GM21423 (cell line): Measurements from ENCODE around the gene PAX5.

Source experiments
- ATAC-seq: cut with Tn5 transposase; IDR thresholded peaks from one replicate; pipeline ENCODE4 v1.9.1; 2021; ENCODE audit warnings: mild to moderate bottlenecking, moderate library complexity; ENCODE audit not compliant: unreplicated experiment

PAX5 gene

DNA sequence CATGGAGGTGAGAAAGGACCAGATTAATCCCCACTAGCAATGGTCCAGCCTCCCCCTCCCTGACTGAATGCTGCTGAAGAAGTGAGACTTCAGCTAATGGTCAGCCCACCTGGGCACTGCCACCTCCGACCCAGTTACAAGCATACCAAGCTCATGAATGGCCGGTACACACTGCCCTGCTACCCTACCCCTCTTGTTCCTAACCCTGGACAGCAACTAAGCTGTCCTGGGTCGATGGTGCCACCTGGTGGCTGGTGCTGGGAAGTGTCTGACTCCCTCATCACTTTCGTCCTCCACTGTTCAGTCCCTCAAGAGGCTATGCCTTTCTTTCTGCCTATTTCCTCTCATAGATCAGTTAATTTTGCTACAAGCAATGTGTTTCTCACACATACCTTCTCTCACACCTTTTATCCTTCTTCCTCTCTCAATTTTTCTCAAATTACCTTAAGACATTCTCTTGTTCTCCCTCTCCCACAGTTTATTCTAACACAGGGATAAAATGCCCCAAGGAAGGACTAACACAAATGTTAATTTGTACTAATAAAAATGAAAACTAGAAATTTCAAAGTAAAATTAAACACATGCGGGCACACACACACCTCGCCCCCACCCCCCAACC, 42.4 kb downstream of the PAX5 start:
- no peak for ATAC-seq

DNA sequence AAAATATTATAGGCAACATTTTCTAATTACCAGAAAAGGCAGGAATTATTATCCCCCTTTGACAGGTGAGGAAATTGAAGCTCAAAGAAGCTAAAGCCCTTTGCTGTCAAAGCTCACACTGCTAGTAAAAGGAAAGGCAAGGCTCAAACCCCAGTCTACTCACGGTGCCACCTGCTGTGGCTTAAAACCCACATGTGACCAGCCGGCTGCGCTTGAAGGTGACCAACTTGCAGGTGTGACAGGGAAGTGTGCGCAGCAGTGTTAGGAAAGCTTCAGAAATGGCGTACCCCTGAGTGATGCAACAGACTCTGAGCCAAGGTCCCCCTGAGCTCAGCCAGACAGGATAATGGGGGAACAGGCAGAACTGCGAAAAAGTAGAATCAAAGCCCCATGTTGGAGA, 45.2 kb downstream of the PAX5 start:
- no peak for ATAC-seq

GRCh38 chr9:36987891-36988290, 46.2 kb downstream of the PAX5 start:
- ATAC-seq = no peak

GRCh38 chr9:36987409-36987808, 46.7 kb downstream of the PAX5 start:
- ATAC-seq = no peak

GRCh38 chr9:36986468-36987408, 47.3 kb downstream of the PAX5 start:
- ATAC-seq = no peak

DNA sequence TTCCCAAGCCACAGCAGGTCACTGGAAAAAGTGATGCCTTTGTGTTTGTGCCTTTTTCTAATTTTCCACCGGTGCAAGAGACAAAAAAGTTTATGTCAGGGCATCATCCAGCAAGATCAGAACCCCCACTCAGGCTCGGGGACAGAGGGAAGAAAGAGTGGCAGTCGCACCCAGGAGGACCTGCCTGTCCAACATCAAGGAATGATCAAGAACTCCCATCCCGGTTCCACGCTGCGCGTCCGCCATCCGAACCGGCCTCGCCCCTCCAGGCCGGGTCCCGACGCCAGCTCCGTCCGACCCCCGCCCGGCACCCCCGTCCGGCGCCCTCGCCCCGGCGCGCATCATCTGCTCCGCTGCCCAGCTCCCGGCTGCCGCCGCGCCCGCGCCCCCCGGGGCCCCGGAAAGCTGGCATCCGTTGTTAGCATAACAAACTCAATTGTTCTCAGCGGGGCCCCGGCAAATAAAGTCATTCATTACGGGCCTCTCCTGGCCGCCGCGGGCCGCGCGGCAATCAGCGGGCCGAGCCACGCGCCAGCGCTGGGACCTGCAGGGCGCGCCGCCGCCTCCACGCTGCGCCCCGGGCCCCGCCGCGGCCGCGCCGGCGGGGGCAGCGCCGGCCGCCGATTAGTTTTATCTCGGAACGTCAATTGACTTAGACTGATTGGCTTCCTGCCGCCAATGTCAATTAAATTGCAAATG, 48.1 kb downstream of the PAX5 start:
- ATAC-seq = no peak

- no peak for ATAC-seq
Observed at GRCh38 chr9:36985061-36985768, 48.9 kb downstream of the PAX5 start.

- no peak for ATAC-seq
Observed at GRCh38 chr9:36980148-36980974, 53.7 kb downstream of the PAX5 start.

GRCh38 chr9:36976371-36977030, 57.6 kb downstream of the PAX5 start:
- no peak for ATAC-seq

DNA sequence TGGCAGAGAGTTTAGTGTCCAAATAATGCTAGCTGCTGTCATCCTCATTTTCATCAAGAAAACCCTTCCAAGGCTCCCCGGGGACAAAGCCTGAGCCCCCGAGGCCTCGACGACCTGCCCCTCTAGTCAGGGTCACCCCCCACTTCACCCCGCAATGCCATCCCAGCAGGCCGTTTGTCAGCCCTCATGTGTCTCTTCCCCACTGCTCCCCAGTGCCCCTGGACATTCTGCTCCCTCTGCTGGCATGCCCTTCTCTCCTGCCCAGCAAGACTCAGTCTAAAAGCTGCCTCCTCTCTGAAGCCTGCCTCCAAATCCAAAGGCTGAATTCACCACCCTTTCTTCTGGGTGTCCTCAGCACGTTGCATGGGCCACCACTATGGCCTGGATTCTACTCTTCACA, 59.3 kb downstream of the PAX5 start:
- ATAC-seq = no peak

DNA sequence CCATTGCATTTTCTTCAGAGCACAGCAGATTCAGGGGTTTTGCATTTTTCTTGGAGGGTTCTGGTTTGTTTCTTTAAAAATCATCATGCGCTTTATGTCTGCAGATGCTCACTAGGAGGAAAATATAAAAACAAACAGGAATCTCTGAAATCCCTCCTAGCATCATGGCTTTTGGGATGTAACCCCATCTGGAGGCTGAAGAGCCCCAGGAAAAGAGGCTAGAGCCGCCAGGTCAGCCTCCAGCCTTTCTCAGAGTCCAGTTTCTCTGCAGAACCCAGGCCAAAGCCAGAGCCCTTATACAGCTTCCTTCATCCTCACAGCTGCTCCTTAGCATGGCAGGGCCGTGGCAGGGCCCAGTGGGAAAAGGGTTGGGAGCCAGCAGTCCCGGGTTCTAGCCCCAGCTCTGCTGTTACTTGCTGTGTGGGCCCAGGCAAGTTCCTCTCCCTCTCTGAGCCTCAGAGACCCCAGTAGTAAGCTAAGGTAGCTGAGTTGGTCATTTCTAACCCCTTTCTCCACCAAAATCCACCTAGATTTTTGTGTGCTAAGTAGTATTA, 62.1 kb downstream of the PAX5 start:
- ATAC-seq = no peak

DNA sequence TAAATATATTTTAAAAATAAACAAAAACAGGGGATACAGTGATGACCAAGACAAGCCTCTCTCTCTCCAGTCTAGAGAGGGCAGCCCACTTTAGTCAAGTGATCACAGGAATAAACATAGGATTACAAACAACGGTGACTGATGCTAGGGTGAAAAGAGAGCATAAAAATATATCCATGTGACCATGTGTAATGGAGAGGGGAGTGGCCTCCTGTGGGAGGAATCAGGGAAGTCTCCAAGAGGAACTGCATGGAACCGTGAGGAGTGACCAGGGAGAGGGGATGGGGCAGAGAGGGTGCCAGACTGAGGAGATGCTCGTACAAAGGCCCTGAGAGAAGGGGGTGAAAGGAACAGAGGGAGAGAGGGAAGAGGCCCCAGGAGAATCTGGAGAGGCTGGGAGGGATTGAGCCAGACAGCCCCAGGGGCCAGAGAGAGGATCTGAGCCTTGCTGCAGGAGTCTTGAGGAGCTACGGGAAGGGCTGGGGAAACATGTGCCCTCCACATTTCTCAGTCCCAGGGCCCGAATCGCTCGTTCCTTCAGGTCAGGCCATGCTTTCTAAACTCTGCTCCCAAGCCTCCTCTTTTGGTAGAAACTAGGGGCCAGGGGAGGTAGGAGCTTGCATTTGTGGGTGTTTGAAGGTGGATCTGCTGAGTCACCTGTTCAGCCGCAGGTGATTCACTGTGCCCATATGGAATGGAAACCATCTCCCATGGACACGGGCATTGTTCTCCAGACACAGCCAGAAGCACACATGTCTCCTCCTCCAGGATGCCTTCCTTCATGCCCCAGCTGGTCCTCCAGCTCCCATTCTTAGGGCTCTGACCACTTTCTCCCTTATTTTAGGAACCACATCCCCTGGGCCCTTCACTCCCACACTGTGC, 63.8 kb downstream of the PAX5 start:
- ATAC-seq = no peak

- ATAC-seq = no peak
Observed at GRCh38 chr9:36969216-36969771, 64.8 kb downstream of the PAX5 start.

- no peak for ATAC-seq
Observed at GRCh38 chr9:36968574-36969215, 65.4 kb downstream of the PAX5 start.

DNA sequence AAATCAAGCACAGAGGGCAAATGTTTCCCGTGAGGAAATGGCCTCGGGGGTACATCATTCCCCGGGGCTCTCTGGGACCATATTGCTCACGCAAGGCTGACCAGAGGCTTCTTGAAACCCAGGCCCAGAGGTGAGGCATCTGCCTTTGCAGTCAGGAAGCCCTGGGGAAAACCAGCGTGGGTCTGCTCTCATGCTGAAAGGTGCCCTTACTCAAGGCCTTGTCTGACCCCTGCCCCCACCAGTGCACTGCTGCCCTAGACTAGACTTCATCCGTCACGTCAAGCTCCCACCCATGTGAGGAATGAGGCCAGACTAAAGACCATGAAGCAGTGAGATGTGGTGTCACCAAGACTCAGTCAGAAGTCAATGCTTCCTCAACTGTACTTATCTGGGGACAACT, 66.1 kb downstream of the PAX5 start:
- no peak for ATAC-seq

- ATAC-seq = no peak
Observed at GRCh38 chr9:36966371-36967097, 67.5 kb downstream of the PAX5 start.

- ATAC-seq = no peak
Observed at GRCh38 chr9:36964791-36965190, 69.3 kb downstream of the PAX5 start.
